IPS-15b (cell line): Measurements from ENCODE around the gene OTULIN.

ENCODE experiments used
- H3K27me3 ChIP-seq: one replicate; pipeline ENCODE4 v1.6.1; 2013; ENCODE audit warnings: low read length; ENCODE audit not compliant: control insufficient read depth, insufficient read depth
- H3K36me3 ChIP-seq: one replicate; pipeline ENCODE4 v1.6.1; 2013; ENCODE audit warnings: low read length; ENCODE audit not compliant: control insufficient read depth, insufficient read depth
- H3K4me1 ChIP-seq: one replicate; pipeline ENCODE4 v1.6.1; 2013; ENCODE audit warnings: mild to moderate bottlenecking, low read length; ENCODE audit not compliant: control insufficient read depth, insufficient read depth
- H3K4me3 ChIP-seq: one replicate; pipeline ENCODE4 v1.5.1; 2013; ENCODE audit warnings: low read depth, low read length
- H3K9ac ChIP-seq: one replicate; pipeline ENCODE4 v1.6.1; 2013; ENCODE audit warnings: low read depth, mild to moderate bottlenecking, low read length
- H3K9me3 ChIP-seq: one replicate; pipeline ENCODE4 v1.6.1; 2013; ENCODE audit warnings: mild to moderate bottlenecking, low read length; ENCODE audit not compliant: control insufficient read depth, insufficient read depth

OTULIN gene

GRCh38 chr5:14739981-14740380 lies 75.5 kb downstream of the OTULIN start:
- H3K9ac ChIP-seq = no peak overlapping the region
- H3K4me3 ChIP-seq = no peak overlapping the region
- H3K9me3 ChIP-seq = no peaks in the 10 kb centered on the region
- H3K4me1 ChIP-seq = peaks cover 14% of the 10 kb centered on the region
- no peaks in the 10 kb centered on the region for H3K27me3 ChIP-seq
- H3K36me3 ChIP-seq = no peaks in the 10 kb centered on the region

- Histone ChIP-seq H3K4me3 (no peak overlapping the region), H3K4me1 (peaks cover 14% of the 10 kb centered on the region), H3K9ac (no peak overlapping the region), H3K36me3 (no peaks in the 10 kb centered on the region), H3K9me3 (no peaks in the 10 kb centered on the region), H3K27me3 (no peaks in the 10 kb centered on the region)
These were observed 76.6 kb downstream of the OTULIN start for GRCh38 chr5:14741131-14741530.

- H3K4me1 ChIP-seq = peaks cover 14% of the 10 kb centered on the region
- no peak overlapping the region for H3K4me3 ChIP-seq
- H3K9me3 ChIP-seq = no peaks in the 10 kb centered on the region
- no peak overlapping the region for H3K9ac ChIP-seq
- H3K36me3 ChIP-seq = no peaks in the 10 kb centered on the region
- H3K27me3 ChIP-seq = no peaks in the 10 kb centered on the region
These were observed 77.4 kb downstream of the OTULIN start for GRCh38 chr5:14741801-14742440.

- H3K4me3 ChIP-seq = no peak overlapping the region
- H3K9me3 ChIP-seq = no peaks in the 10 kb centered on the region
- no peak overlapping the region for H3K9ac ChIP-seq
- H3K27me3 ChIP-seq = no peaks in the 10 kb centered on the region
- H3K4me1 ChIP-seq = peaks cover 14% of the 10 kb centered on the region
- no peaks in the 10 kb centered on the region for H3K36me3 ChIP-seq
These were observed 78.0 kb downstream of the OTULIN start for GRCh38 chr5:14742498-14742897.

- Histone ChIP-seq H3K9me3 (no peaks in the 10 kb centered on the region), H3K4me3 (no peak overlapping the region), H3K36me3 (no peaks in the 10 kb centered on the region), H3K27me3 (no peaks in the 10 kb centered on the region), H3K4me1 (peaks cover 14% of the 10 kb centered on the region), H3K9ac (no peak overlapping the region)
These were observed 79.2 kb downstream of the OTULIN start for GRCh38 chr5:14743601-14744295.

GRCh38 chr5:14744296-14745187 lies 80.0 kb downstream of the OTULIN start:
- Histone ChIP-seq H3K4me1 (peaks cover 14% of the 10 kb centered on the region), H3K4me3 (no peak overlapping the region), H3K9me3 (no peaks in the 10 kb centered on the region), H3K9ac (no peak overlapping the region), H3K36me3 (no peaks in the 10 kb centered on the region), H3K27me3 (no peaks in the 10 kb centered on the region)

GRCh38 chr5:14745188-14745563 lies 80.7 kb downstream of the OTULIN start:
- H3K27me3 ChIP-seq = no peaks in the 10 kb centered on the region
- no peak overlapping the region for H3K4me3 ChIP-seq
- H3K4me1 ChIP-seq = peaks cover 10% of the 10 kb centered on the region
- H3K9ac ChIP-seq = no peak overlapping the region
- no peaks in the 10 kb centered on the region for H3K36me3 ChIP-seq
- H3K9me3 ChIP-seq = no peaks in the 10 kb centered on the region

GRCh38 chr5:14745753-14746152 lies 81.2 kb downstream of the OTULIN start:
- H3K9me3 ChIP-seq = no peaks in the 10 kb centered on the region
- no peaks in the 10 kb centered on the region for H3K36me3 ChIP-seq
- no peaks in the 10 kb centered on the region for H3K27me3 ChIP-seq

GRCh38 chr5:14748180-14748900 lies 83.8 kb downstream of the OTULIN start:
- Histone ChIP-seq H3K9me3 (no peaks in the 10 kb centered on the region), H3K4me1 (no peaks in the 10 kb centered on the region), H3K9ac (no peak overlapping the region), H3K36me3 (no peaks in the 10 kb centered on the region), H3K4me3 (no peak overlapping the region), H3K27me3 (no peaks in the 10 kb centered on the region)

More at GRCh38 chr5:14745753-14746152, 81.2 kb downstream of the OTULIN start:
- H3K9ac ChIP-seq = no peak overlapping the region
- H3K4me1 ChIP-seq = peaks cover 6% of the 10 kb centered on the region
- no peak overlapping the region for H3K4me3 ChIP-seq
